ENCODE results near the gene ATF7IP.

ATF7IP gene

DNA sequence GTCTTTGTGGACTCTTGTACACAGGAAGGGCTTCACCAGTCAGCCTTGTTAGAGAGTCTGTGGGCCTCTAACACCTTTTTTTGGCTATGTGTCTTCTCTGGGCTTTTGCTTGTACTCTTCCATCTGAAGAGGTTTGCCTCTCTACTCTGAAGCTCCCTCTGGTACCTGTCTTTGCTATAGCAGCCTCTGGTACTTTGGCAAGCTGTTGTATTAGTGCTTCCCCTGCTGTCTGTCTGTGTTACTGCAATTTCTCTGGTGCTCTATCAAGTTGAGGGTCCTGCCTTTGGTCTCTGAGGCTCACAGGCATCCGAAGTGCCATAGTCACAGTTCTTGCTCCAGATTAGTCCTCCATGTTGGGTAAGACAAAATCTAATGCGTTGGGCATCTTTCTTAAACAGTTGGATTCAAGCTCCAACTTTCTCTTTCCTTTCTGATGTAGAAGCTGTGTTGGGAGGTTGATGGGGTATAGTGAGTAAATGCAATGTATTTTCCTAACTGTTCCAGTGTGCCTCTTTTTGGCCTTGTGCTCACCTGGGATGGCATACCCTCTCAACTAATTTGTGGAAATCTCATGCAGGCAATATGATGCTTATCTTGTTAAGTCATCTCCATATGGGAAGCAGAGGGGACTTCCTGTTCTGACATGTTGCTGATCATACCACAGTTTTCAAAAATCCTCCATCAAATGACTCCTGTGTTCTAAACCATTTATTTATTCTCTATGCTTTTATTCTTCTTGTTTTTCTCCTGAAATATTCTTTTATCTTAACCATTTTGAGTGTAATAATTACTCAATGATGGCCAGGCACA is 88.8 kb downstream of the ATF7IP start:
- Mint-ChIP-seq H3K4me1 (peaks cover 34% of the 10 kb centered on the region), H3K27me3 (no peaks in the 10 kb centered on the region), H3K9me3 (no peaks in the 10 kb centered on the region), H3K27ac (peak overlapping the region; percentile 66), H3K4me3 (no peak overlapping the region), H3K36me3 (peaks cover 52% of the 10 kb centered on the region)
- ATAC-seq (ENCODE audit: low read depth) (peak; percentile 78), DNase-seq (ENCODE audit: low spot score in 2 of 2) (peak in 1 of 2 donors; percentile 18)

DNA sequence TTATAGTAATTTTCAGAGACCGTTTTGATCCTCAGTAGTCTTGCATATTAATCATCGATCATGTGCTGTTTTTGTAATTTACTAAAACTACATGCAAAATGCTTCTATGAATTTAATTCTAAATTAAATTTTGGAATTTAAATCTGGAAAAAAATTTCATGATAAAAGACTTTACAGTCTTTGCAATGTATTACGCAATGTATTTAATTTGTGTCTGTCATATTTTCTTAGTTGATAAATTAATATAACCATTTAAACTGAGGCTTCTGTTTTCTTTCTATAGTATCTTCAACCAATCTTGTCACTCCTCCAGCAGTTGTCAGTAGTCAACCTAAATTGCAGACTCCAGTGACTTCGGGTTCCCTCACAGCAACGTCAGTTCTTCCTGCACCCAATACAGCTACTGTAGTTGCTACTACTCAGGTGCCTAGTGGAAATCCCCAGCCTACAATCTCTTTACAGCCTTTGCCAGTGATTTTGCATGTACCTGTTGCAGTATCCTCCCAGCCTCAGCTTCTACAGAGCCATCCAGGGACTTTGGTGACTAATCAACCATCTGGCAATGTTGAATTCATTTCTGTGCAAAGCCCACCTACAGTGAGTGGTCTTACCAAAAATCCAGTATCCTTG is 94.8 kb downstream of the ATF7IP start:
- DNase-seq (ENCODE audit: low spot score in 2 of 2) (no peak), ATAC-seq (ENCODE audit: low read depth) (peak; percentile 75)
- peaks cover 5% of the 10 kb centered on the region for H3K4me1 Mint-ChIP-seq
- peaks cover 32% of the 10 kb centered on the region for H3K36me3 Mint-ChIP-seq
- H3K4me3 Mint-ChIP-seq = no peak overlapping the region
- H3K27ac Mint-ChIP-seq = peak overlapping the region; percentile 61
- no peaks in the 10 kb centered on the region for H3K9me3 Mint-ChIP-seq
- H3K27me3 Mint-ChIP-seq = no peaks in the 10 kb centered on the region

DNA sequence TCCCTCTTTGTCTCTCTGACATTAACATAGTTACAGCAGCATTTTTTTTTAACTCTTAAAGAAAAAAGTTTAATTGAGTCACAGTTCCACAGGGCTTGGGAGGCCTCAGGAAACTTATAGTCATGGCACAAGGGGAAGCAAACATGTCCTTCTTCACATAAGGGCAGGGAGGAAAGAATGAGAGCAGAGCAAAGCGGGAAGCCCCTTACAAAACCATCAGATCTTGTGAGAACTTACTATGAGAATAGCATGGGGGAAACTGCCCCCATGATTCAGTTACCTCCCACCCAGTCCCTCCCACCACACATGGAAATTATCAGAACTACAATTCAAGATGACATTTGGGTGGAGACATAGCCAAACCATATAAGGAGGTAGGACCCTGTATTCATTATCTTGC is 106.0 kb downstream of the ATF7IP start:
- no peak overlapping the region for H3K4me3 Mint-ChIP-seq
- H3K27ac Mint-ChIP-seq = no peak overlapping the region
- ATAC-seq (ENCODE audit: low read depth) (no peak), DNase-seq (ENCODE audit: low spot score in 2 of 2) (no peak)
- H3K9me3 Mint-ChIP-seq = peaks cover 16% of the 10 kb centered on the region
- no peaks in the 10 kb centered on the region for H3K4me1 Mint-ChIP-seq
- H3K36me3 Mint-ChIP-seq = peaks cover 58% of the 10 kb centered on the region
- no peaks in the 10 kb centered on the region for H3K27me3 Mint-ChIP-seq

DNA sequence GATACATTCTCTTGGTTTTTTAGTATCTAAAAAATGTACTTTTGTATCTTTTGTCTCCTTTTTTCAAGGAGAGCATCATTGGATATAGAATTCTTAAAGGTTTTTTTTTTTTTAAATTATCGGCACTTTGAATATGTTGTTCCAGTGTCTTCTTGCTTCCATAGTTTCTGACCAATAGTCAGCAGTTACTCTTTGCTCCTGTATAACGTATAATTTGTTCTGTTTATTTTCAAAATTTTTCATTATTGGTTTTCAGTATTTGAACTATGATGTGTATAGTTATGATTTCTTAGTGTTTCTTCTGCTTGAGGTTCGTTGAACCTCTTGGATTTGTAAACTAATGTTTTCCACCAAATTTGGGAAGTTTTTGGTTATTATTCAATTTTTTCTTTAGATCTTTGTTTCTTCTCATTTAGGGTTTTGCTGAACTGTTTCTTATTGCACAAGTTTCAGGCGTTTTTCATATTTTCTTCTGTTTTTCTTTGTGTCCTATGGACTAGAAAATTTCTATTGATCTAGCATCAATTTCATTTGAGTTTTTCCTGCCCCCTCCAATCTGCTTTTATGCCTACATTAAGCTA is 108.3 kb downstream of the ATF7IP start:
- DNase-seq (ENCODE audit: low spot score in 2 of 2) (no peak), ATAC-seq (ENCODE audit: low read depth) (no peak)
- peaks cover 54% of the 10 kb centered on the region for H3K36me3 Mint-ChIP-seq
- H3K9me3 Mint-ChIP-seq = peaks cover 16% of the 10 kb centered on the region
- H3K4me1 Mint-ChIP-seq = peaks cover 2% of the 10 kb centered on the region
- no peak overlapping the region for H3K4me3 Mint-ChIP-seq
- no peak overlapping the region for H3K27ac Mint-ChIP-seq
- no peaks in the 10 kb centered on the region for H3K27me3 Mint-ChIP-seq

DNA sequence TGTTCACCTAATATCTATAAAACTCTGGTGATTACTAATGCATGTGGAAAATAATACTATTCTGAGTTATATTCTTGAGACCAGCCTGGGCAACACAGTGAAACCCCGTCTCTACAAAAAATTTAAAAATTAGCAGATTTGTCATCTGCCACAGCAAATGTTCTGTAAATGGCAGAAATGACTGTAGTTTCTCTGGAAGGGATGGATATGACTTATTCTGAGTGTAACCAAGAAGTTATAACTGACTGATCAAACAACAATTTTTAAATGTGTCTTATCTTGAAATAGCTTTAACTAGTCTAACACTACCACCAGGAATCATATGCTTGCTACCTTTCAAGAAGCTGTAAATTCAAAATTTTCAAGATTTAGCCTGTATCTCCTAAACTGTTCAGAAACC is 113.5 kb downstream of the ATF7IP start:
- Mint-ChIP-seq H3K4me3 (no peak overlapping the region), H3K36me3 (peaks cover 34% of the 10 kb centered on the region), H3K27ac (no peak overlapping the region), H3K27me3 (no peaks in the 10 kb centered on the region), H3K4me1 (peaks cover 2% of the 10 kb centered on the region), H3K9me3 (peaks cover 1% of the 10 kb centered on the region)
- ATAC-seq (ENCODE audit: low read depth) (no peak), DNase-seq (ENCODE audit: low spot score in 2 of 2) (no peak)

DNA sequence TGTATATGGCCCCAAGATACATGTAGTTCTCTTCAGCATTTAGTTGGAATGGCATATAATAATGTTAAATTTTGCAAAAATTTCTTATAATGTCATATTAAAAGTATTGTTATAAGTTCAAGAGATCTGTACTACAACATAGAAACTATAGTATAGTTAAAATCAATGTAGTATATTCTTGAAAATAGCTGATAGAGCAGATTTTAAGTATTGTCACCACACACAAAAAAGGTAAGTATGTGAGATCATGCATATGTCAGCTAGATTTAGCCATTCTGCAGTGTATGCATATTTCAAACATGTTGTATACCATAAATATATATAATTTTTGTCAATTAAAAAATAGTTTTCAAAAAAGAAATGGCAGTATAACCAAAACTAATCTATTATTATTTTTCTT is 115.7 kb downstream of the ATF7IP start:
- Mint-ChIP-seq H3K27me3 (no peaks in the 10 kb centered on the region), H3K4me1 (peaks cover 2% of the 10 kb centered on the region), H3K27ac (no peak overlapping the region), H3K9me3 (no peaks in the 10 kb centered on the region), H3K4me3 (no peak overlapping the region), H3K36me3 (peaks cover 32% of the 10 kb centered on the region)
- DNase-seq (ENCODE audit: low spot score in 2 of 2) = no peak
- ATAC-seq (ENCODE audit: low read depth) = no peak

DNA sequence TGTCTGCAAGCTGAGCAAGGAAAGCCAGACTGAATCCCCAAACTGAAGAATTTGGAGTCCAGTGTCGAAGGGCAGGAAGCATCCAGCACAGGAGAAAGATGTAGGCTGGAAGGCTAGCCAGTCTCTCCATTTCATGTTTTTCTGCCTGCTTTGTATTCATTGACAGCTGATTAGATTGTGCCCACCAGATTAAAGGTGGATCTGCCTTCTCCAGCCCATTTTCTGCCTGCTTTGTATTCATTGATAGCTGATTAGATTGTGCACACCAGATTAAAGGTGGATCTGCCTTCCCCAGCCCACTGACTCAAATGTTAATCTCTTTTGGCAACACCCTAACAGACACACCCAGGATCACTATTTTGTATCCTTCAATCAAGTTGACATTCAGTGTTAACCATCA is 116.9 kb downstream of the ATF7IP start:
- DNase-seq (ENCODE audit: low spot score in 2 of 2) (no peak), ATAC-seq (ENCODE audit: low read depth) (no peak)
- Mint-ChIP-seq H3K36me3 (peaks cover 38% of the 10 kb centered on the region), H3K9me3 (no peaks in the 10 kb centered on the region), H3K27ac (peak overlapping the region; percentile 71), H3K27me3 (no peaks in the 10 kb centered on the region), H3K4me3 (no peak overlapping the region), H3K4me1 (peaks cover 2% of the 10 kb centered on the region)

DNA sequence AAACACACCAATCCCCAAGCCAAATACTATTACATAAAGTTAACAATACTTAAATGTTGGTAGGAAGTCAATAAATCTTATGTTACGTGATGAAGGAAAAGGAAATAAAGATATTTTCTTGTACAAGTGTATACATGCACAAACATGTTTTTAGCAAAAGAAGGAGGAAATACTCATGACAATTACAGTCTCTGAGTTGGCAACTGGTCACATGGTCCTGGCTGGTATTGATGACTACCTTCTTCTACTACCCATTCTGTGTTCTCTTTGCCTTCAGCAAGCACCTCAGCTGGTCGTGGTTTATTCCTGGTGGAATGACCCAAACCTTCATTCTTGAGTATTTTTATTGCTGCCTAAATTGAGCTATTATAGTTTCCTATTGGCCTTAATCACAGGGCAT is 117.4 kb downstream of the ATF7IP start:
- Mint-ChIP-seq H3K27me3 (no peaks in the 10 kb centered on the region), H3K4me3 (no peak overlapping the region), H3K9me3 (no peaks in the 10 kb centered on the region), H3K27ac (peak overlapping the region; percentile 71), H3K4me1 (peaks cover 2% of the 10 kb centered on the region), H3K36me3 (peaks cover 40% of the 10 kb centered on the region)
- ATAC-seq (ENCODE audit: low read depth) (no peak), DNase-seq (ENCODE audit: low spot score in 2 of 2) (no peak)

DNA sequence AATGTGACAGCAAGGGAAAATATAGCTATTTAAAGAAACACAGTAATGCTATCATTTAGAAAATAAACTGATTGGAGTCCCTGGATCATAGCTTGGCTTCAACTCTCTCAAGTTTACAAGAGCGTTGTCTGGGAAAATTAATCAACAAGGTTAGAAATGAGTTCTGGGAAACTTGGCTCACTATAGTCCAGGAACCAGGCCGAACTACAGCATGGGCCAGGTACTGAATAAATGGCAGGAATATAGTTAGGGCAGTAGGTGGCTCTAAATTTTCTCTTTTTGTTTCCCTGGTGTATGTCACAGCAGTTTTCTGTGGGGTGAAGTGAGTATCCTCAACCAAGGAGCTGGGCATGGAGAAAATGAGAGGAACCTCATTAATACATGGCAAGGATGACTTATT is 129.8 kb downstream of the ATF7IP start:
- Mint-ChIP-seq H3K4me3 (no peak overlapping the region), H3K36me3 (peaks cover 48% of the 10 kb centered on the region), H3K9me3 (no peaks in the 10 kb centered on the region), H3K27ac (peak overlapping the region; percentile 57), H3K4me1 (no peaks in the 10 kb centered on the region), H3K27me3 (no peaks in the 10 kb centered on the region)
- ATAC-seq (ENCODE audit: low read depth) (no peak), DNase-seq (ENCODE audit: low spot score in 2 of 2) (no peak)

DNA sequence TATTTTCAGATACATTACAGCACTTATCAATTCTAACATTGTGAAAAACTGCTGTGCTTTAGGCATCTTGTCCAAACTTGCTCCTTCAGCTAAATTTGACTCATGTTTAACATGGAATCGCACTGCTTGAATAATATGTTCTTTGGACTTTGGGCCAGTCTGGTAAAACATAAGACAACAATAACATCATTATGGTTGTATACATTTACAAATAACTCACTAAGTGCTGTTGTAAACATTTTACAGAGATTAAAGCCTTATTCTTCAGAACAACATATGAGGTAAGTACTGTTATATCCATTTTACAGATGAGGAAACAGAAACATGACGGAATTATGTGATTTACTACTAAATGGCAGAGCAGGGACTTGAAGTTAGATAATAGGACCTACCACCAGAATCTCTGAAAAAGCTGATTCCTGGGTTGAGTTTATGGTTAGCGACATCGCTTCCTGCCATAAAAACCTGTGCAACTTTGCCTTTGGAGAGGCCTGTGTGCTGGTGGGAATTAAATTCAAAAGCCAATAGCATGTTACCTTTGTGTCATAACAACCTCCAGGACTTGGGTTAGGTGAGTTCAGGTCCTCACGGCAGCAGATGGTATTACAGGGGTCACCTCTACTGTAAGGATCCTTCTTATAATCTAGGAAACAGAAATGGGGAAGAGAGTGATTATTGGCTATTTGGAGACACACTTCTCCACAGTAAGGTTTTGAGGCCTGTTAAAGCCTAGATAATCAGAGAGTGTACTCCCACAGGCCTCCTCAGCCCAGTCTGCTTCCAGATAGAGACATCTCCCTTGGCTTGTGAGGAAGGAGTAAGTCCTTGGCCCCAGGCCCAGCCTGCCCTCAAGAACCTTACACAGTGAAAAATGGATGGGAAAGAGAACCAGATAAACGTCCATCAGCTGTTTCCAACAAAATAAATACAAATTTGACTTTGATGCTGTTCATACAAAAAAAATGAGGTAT is 140.4 kb downstream of the ATF7IP start:
- ATAC-seq (ENCODE audit: low read depth) (no peak), DNase-seq (ENCODE audit: low spot score in 2 of 2) (no peak)
- Mint-ChIP-seq H3K9me3 (no peaks in the 10 kb centered on the region), H3K4me3 (no peak overlapping the region), H3K36me3 (peaks cover 5% of the 10 kb centered on the region), H3K4me1 (peaks cover 3% of the 10 kb centered on the region), H3K27ac (peak overlapping the region; percentile 24), H3K27me3 (no peaks in the 10 kb centered on the region)

DNA sequence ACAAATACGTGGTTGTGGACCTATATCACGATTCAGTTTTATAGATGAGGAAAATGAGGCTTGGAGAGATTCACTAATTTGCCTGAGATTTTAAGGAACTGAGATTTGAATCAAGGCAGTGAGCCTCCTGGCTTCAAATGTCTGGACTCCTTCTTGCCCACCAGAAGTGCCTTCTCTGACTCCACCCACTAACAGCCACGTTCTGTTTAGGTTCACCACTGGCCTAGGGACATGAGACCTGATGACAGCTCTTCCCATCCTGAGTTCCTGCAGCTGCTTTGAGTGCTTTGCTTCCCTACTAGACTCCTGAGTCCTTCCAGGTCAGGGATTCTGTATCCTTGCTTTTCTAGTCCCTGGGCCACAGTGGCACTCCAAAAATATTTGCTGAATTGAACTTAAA is 145.1 kb downstream of the ATF7IP start:
- Mint-ChIP-seq H3K4me1 (peaks cover 3% of the 10 kb centered on the region), H3K27ac (no peak overlapping the region), H3K36me3 (no peaks in the 10 kb centered on the region), H3K4me3 (no peak overlapping the region), H3K27me3 (no peaks in the 10 kb centered on the region), H3K9me3 (no peaks in the 10 kb centered on the region)
- DNase-seq (ENCODE audit: low spot score in 2 of 2) (no peak), ATAC-seq (ENCODE audit: low read depth) (no peak)

DNA sequence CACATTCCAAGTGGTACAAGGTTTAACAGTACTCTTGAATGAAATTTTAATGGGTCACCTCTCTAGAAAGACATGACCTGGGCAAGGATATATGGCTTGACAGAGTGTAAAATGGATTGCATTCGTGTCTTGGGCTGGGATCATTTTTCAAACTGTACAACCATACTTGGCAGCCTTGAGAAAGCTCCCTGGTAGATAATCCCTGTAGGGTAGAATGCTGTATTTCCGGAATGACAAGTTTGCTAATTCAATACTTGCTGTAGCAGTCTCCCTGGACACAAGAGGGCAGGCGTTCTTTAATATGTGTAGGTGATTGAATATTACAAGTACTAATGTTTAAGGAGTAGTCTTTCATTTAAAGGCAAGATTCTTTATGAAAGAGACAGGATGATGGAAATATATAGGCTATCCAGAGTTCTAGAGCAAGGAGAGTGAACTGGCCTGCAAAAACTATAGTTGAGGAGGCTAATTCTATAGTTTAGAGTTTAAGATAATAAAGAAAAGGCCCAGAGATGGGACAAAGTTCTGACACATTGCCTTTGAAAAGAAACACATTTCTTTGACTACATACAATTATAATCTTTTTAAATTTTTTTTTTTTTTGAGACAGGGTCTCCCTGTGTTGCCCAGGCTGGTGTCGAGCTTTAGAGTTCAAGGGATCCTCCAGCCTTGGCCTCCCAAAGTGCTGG is 148.8 kb downstream of the ATF7IP start:
- Mint-ChIP-seq H3K4me1 (peaks cover 5% of the 10 kb centered on the region), H3K4me3 (no peak overlapping the region), H3K27ac (no peak overlapping the region), H3K36me3 (peaks cover 1% of the 10 kb centered on the region), H3K9me3 (no peaks in the 10 kb centered on the region), H3K27me3 (no peaks in the 10 kb centered on the region)
- peak in 1 of 2 donors; percentile 5 for DNase-seq (ENCODE audit: low spot score in 2 of 2)
- peak; percentile 50 for ATAC-seq (ENCODE audit: low read depth)

DNA sequence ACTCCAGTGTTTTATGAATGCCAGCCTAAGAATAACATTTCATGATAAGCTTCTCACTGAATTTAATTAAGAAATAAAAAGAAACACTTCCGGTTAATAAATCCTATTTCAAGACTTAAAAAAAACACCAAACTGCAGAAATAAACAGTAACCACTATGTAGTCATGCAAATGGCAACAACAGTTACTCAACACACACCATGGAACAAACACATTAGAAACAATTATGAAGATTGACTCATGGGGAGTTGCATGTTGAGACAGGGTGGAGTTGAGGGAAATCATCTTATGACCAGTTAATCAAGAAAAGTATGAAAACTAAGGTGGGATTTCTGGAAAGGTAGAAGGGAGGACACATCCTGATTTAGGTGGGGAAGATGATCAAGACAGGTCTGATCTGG is 149.5 kb downstream of the ATF7IP start:
- ATAC-seq (ENCODE audit: low read depth) (no peak), DNase-seq (ENCODE audit: low spot score in 2 of 2) (no peak)
- peaks cover 5% of the 10 kb centered on the region for H3K4me1 Mint-ChIP-seq
- H3K4me3 Mint-ChIP-seq = no peak overlapping the region
- peaks cover 2% of the 10 kb centered on the region for H3K9me3 Mint-ChIP-seq
- no peak overlapping the region for H3K27ac Mint-ChIP-seq
- H3K36me3 Mint-ChIP-seq = peaks cover 4% of the 10 kb centered on the region
- no peaks in the 10 kb centered on the region for H3K27me3 Mint-ChIP-seq

Data from memory B cell (primary cell).